ENCODE measurements around the gene CES1.
"Not testable (repeated sequence)": the region's sequence is repeated elsewhere in the genome, so short reads cannot be mapped to it uniquely, and the experiment has no call there.

DNA sequence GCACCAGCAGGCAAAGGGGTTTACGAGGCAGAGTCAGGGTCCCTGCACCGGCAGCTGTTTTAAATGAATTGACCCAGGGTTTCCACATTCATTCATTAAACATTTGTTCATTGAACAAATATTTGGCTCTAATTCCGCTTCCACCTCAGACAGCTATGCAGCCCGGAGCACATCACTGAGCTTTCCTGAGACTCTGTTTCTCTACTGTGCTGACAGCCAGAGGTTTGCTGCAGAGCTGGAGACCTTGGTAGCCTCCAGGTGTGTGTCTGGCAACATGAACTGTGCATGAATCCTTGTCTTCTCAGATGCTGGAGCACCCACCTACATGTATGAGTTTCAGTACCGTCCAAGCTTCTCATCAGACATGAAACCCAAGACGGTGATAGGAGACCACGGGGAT, 42.7 kb downstream of the CES1 start:
- TF ChIP-seq, protein P1, sequence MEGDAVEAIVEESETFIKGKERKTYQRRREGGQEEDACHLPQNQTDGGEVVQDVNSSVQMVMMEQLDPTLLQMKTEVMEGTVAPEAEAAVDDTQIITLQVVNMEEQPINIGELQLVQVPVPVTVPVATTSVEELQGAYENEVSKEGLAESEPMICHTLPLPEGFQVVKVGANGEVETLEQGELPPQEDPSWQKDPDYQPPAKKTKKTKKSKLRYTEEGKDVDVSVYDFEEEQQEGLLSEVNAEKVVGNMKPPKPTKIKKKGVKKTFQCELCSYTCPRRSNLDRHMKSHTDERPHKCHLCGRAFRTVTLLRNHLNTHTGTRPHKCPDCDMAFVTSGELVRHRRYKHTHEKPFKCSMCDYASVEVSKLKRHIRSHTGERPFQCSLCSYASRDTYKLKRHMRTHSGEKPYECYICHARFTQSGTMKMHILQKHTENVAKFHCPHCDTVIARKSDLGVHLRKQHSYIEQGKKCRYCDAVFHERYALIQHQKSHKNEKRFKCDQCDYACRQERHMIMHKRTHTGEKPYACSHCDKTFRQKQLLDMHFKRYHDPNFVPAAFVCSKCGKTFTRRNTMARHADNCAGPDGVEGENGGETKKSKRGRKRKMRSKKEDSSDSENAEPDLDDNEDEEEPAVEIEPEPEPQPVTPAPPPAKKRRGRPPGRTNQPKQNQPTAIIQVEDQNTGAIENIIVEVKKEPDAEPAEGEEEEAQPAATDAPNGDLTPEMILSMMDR (IDR thresholded peaks at IDR 0.05): not testable (repeated sequence)
- TF ChIP-seq, protein P2, sequence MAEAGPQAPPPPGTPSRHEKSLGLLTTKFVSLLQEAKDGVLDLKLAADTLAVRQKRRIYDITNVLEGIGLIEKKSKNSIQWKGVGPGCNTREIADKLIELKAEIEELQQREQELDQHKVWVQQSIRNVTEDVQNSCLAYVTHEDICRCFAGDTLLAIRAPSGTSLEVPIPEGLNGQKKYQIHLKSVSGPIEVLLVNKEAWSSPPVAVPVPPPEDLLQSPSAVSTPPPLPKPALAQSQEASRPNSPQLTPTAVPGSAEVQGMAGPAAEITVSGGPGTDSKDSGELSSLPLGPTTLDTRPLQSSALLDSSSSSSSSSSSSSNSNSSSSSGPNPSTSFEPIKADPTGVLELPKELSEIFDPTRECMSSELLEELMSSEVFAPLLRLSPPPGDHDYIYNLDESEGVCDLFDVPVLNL (CRISPR knock-in tag; IDR thresholded peaks at IDR 0.05; ENCODE audit: borderline replicate concordance, low read depth): not testable (repeated sequence)
- TF ChIP-seq CBFB (CRISPR knock-in tag; IDR thresholded peaks at IDR 0.05; ENCODE audit: low read depth); E2F1 (CRISPR knock-in tag; IDR thresholded peaks at IDR 0.05); USF1 (CRISPR knock-in tag; IDR thresholded peaks at IDR 0.05): not testable (repeated sequence)
